OCI-LY7 (cell line): ENCODE data around the gene DBNL.

ENCODE experiments used
- EZH2phosphoT487 ChIP-seq: fragments of 200-600 bp; sonication (generic); IDR thresholded peaks from 2 replicates; pipeline ENCODE4 v1.6.1; 2018; ENCODE audit warnings: low read depth, borderline replicate concordance, mild to moderate bottlenecking, mixed run types, antibody characterized with exemption, low read length, moderate library complexity, mixed read lengths
- TF ChIP-seq, protein P1 (sequence below): fragments of 200-600 bp; sonication (generic); conservative IDR thresholded peaks from 2 replicates; pipeline ENCODE4 v1.5.1; 2014; ENCODE audit warnings: mild to moderate bottlenecking, antibody characterized with exemption, low read length, moderate library complexity, mixed read lengths

DNA sequence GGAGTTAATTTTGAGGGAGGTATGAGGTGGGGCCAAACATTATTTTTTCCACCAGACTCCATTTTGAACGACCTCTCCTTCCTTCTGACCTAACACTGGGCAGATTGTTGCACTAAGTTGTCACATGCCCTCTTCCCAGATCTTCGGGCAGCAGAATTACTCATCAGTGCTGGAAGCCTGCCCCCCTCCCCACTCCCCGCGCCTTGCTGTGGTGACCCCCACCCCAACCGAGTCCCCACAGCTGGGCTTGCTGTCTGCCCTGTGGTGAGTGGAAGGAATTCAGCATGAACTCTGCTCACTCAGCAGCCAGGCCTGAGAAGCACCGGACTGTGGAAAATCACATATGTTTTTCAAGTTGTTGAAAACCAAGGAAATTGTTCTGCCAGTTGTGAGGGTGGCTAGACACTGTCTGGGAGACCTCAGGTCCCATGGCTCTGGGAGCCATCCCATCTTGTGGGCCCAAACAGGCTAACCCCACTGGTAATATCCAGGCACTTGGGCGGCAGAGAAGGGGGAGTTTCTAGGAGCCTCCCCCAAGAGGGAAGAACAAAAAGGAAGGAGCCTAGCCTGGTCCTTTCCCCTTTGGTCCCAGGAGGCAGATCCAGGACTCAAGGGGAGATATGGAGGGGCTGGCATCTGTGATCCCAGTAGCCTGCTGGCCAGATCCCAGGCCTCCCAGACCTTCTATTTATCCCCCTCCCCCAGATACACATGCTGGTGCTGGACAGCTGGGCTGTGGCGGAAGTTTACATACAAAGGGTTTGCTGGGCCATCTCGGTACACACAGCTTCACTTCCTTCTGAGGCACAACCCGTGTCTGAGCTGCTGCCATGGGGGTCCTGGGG lies 56.2 kb downstream of the DBNL start:
- TF ChIP-seq, protein P1, sequence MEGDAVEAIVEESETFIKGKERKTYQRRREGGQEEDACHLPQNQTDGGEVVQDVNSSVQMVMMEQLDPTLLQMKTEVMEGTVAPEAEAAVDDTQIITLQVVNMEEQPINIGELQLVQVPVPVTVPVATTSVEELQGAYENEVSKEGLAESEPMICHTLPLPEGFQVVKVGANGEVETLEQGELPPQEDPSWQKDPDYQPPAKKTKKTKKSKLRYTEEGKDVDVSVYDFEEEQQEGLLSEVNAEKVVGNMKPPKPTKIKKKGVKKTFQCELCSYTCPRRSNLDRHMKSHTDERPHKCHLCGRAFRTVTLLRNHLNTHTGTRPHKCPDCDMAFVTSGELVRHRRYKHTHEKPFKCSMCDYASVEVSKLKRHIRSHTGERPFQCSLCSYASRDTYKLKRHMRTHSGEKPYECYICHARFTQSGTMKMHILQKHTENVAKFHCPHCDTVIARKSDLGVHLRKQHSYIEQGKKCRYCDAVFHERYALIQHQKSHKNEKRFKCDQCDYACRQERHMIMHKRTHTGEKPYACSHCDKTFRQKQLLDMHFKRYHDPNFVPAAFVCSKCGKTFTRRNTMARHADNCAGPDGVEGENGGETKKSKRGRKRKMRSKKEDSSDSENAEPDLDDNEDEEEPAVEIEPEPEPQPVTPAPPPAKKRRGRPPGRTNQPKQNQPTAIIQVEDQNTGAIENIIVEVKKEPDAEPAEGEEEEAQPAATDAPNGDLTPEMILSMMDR, result no peak
- no peak for TF ChIP-seq EZH2phosphoT487
